Spinal cord (tissue), 10 donors: Measurements from ENCODE around the gene AQP1. TPM values are rescaled to one million over a fixed set of nuclear protein-coding genes. Genes with fewer than 3 reads are reported as not detected.

Experiments used
- DNase-seq, 6 donors: peaks; one replicate each; pipeline versions ENCODE4 v3.0.0 to v3.0.0-alpha.2; 2013 to 2015; ENCODE audit warnings: low spot score in 6 of 6, low read depth in 4 of 6
- H3K27ac ChIP-seq: one replicate; pipeline ENCODE4 v1.5.1; 2013; ENCODE audit warnings: low read depth, low read length, control low read depth
- H3K27me3 ChIP-seq: one replicate; pipeline ENCODE4 v1.6.1; 2013; ENCODE audit warnings: low read length; ENCODE audit not compliant: control insufficient read depth, insufficient read depth
- H3K36me3 ChIP-seq: one replicate; pipeline ENCODE4 v1.6.1; 2013; ENCODE audit warnings: low read length; ENCODE audit not compliant: control insufficient read depth, insufficient read depth
- H3K4me1 ChIP-seq: one replicate; pipeline ENCODE4 v1.6.1; 2013; ENCODE audit warnings: low read length; ENCODE audit not compliant: control insufficient read depth, insufficient read depth
- H3K4me3 ChIP-seq: one replicate; pipeline ENCODE4 v1.5.1; 2013; ENCODE audit warnings: low read depth, low read length, control low read depth
- H3K9me3 ChIP-seq: one replicate; pipeline ENCODE4 v1.6.1; 2013; ENCODE audit warnings: low read length; ENCODE audit not compliant: control insufficient read depth, insufficient read depth
- WGBS: methylation state at CpG from one replicate; pipeline ENCODE4 v1.1.5; 2013; ENCODE audit warnings: missing lambda C conversion rate; ENCODE audit not compliant: insufficient coverage; 5-methylcytosine and 5-hydroxymethylcytosine counted together
- polyA plus RNA-seq, 2 donors: library from polyadenylated mRNA; unstranded; fragments of 120-200 nt; gene quantifications; one replicate each; pipeline ENCODE4 v1.2.1, GENCODE V29; 2013; ENCODE audit not compliant: insufficient read length in 2 of 2
- total RNA-seq, 2 donors: library from RNA; depleted of rRNA in 1 of 2; stranded (reverse); fragments of 120-200 nt in 1 of 2; fragments of >200 nt in 1 of 2; gene quantifications; one replicate each; pipeline versions ENCODE4 v1.2.3 to v1.2.4, GENCODE V29; 2013 to 2014
- donor health status: healthy.

Gene AQP1
- total and polyA plus RNA-seq, 4 donors: 64.4 to 120 (median 89.7) TPM

- Histone ChIP-seq H3K27ac (no peak overlapping the region), H3K4me1 (peaks cover 18% of the 10 kb centered on the region), H3K4me3 (no peak overlapping the region), H3K27me3 (no peaks in the 10 kb centered on the region), H3K9me3 (no peaks in the 10 kb centered on the region), H3K36me3 (peaks cover 17% of the 10 kb centered on the region)
- no peak for DNase-seq
- WGBS: 76% methylated on average over 9 of the region's 10 CpGs
Measured at GRCh38 chr7:30870821-30871518, 40.7 kb upstream of the AQP1 start.

- Histone ChIP-seq H3K27ac (no peak overlapping the region), H3K36me3 (peaks cover 15% of the 10 kb centered on the region), H3K27me3 (no peaks in the 10 kb centered on the region), H3K4me3 (no peak overlapping the region), H3K9me3 (no peaks in the 10 kb centered on the region), H3K4me1 (peaks cover 18% of the 10 kb centered on the region)
- DNase-seq: no peak
- 97% methylated on average over 4 of the region's 5 CpGs for WGBS
Measured at GRCh38 chr7:30871655-30872054, 40.0 kb upstream of the AQP1 start.

DNA sequence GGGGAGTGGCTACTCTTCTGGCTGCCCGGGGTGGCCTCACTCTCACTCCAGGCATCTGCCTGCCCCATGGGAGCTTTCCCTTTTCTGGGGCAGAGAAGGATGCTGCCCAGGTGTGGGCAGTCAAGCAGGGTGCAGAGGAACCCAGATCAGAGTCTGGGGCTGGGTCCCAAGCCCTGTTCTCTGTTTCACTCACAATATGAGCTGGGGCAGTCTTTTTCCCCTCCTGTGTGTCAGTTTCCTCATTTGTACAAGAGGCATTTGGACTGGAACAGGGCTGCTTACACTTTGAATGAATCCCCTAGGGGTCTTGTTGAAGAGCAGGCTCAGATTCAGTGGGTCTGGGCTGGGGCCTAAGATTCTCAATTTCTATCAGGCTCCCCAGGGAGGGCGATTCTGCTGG lies 38.4 kb upstream of the AQP1 start:
- no peaks in the 10 kb centered on the region for H3K9me3 ChIP-seq
- H3K27ac ChIP-seq: no peak overlapping the region
- DNase-seq: no peak
- no peak overlapping the region for H3K4me3 ChIP-seq
- H3K27me3 ChIP-seq: no peaks in the 10 kb centered on the region
- H3K4me1 ChIP-seq: peaks cover 18% of the 10 kb centered on the region
- peaks cover 17% of the 10 kb centered on the region for H3K36me3 ChIP-seq
- 100% methylated on average over 2 of the region's 2 CpGs for WGBS

DNA sequence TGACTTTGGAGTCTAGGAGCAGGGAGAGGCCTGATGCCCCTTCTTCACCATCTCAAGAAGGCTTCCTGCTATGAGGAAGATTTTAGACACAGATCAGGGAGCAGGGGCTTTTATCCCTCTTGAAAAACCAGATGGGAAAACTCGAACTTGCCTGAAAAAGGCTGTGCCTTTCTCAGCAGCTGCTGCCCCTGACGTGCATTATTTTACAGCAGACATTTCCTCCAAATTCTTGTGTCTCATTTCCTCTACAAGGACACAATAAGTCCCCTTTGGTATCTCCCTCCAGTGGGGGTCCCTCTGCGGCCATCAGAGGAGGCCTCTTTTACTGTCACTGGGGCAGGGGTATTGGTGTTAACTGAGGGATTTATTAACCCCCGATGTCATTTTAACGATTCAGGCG lies 38.0 kb upstream of the AQP1 start:
- 58% methylated on average over 4 of the region's 6 CpGs for WGBS

DNA sequence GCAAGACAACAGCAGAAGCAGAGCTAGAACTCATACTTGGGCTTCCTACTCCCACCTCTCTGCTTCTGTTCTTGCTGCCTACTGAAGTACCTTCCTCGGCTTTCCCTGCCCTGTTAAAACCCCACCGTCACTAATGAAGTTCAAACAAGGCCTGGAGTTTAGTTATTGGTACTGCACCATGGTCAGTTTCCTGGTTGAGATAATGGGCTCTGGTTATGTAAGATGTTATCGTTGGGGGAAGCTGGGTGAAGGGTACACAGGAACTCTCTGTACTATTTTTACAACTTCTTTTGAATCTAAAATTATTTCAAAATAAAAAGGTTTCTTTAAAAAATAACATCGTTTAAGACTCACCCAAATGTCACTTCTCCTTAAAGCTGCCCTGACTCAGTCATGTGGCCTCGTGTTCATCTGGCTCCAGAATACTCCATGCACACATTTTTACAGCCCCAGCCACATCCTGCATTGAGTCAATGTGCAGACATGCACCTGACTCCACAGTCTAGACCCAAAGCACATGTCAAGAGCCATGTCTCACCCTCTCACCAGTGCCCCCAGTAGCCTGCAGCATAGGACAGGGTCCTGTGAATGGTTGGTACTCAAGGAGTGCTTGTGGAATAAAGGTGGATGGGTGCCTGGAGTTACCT lies 36.9 kb upstream of the AQP1 start:
- Histone ChIP-seq H3K27me3 (no peaks in the 10 kb centered on the region), H3K9me3 (no peaks in the 10 kb centered on the region), H3K27ac (no peak overlapping the region), H3K4me1 (peaks cover 15% of the 10 kb centered on the region), H3K36me3 (peaks cover 17% of the 10 kb centered on the region), H3K4me3 (no peak overlapping the region)
- 90% methylated on average over 2 of the region's 5 CpGs for WGBS
- no peak for DNase-seq

More for the DNA sequence above, 38.0 kb upstream of the AQP1 start:
- no peak for DNase-seq
- Histone ChIP-seq H3K4me3 (no peak overlapping the region), H3K4me1 (peaks cover 18% of the 10 kb centered on the region), H3K36me3 (peaks cover 17% of the 10 kb centered on the region), H3K27me3 (no peaks in the 10 kb centered on the region), H3K27ac (no peak overlapping the region), H3K9me3 (no peaks in the 10 kb centered on the region)

DNA sequence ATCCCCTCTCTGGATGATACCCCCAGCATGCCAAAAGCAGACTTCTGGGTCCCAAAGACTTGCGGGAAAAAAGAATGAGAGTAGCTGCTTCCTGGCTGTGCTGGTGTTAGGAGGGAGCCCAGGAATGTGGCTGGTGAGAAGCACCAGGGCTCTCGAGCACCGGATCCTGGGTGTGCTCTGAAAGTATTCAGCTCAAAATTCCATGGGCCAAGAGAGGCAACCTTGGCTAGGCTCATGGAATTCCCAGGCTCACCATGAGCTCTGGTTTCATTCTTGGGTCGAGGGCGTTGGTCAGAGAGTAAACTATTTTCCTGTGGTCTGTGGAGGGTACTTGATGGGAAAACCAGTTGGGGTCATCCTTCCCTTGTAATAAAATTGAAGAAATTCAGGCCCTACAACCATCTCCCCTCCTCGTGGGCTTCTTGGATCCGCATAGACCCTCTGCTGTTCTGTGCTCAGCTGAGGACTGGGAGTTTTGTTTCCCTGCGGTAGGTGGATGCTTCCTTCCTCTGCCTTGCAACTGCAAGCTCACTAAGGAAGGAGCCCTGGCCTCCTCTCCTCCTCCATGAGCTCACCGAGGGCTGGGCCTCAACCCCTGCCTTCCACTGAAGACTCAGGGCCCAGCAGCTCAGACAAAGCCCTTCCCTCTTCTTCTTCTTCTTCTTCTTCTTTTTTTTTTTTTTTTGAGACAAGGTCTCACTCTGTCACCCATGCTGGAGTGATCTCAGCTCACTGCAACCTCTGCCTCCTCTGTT lies 34.5 kb upstream of the AQP1 start:
- no peak for DNase-seq
- no peaks in the 10 kb centered on the region for H3K9me3 ChIP-seq
- no peak overlapping the region for H3K4me3 ChIP-seq
- 83% methylated on average over 7 of the region's 9 CpGs for WGBS
- H3K4me1 ChIP-seq: peaks cover 5% of the 10 kb centered on the region
- H3K27me3 ChIP-seq: no peaks in the 10 kb centered on the region
- peaks cover 14% of the 10 kb centered on the region for H3K36me3 ChIP-seq
- no peak overlapping the region for H3K27ac ChIP-seq

- WGBS: 88% methylated on average over 5 of the region's 5 CpGs
- H3K9me3 ChIP-seq: no peaks in the 10 kb centered on the region
- no peak for DNase-seq
- no peak overlapping the region for H3K27ac ChIP-seq
- H3K4me1 ChIP-seq: peaks cover 4% of the 10 kb centered on the region
- H3K36me3 ChIP-seq: peaks cover 7% of the 10 kb centered on the region
- H3K27me3 ChIP-seq: no peaks in the 10 kb centered on the region
- H3K4me3 ChIP-seq: no peak overlapping the region
Measured at GRCh38 chr7:30877993-30878392, 33.7 kb upstream of the AQP1 start.

DNA sequence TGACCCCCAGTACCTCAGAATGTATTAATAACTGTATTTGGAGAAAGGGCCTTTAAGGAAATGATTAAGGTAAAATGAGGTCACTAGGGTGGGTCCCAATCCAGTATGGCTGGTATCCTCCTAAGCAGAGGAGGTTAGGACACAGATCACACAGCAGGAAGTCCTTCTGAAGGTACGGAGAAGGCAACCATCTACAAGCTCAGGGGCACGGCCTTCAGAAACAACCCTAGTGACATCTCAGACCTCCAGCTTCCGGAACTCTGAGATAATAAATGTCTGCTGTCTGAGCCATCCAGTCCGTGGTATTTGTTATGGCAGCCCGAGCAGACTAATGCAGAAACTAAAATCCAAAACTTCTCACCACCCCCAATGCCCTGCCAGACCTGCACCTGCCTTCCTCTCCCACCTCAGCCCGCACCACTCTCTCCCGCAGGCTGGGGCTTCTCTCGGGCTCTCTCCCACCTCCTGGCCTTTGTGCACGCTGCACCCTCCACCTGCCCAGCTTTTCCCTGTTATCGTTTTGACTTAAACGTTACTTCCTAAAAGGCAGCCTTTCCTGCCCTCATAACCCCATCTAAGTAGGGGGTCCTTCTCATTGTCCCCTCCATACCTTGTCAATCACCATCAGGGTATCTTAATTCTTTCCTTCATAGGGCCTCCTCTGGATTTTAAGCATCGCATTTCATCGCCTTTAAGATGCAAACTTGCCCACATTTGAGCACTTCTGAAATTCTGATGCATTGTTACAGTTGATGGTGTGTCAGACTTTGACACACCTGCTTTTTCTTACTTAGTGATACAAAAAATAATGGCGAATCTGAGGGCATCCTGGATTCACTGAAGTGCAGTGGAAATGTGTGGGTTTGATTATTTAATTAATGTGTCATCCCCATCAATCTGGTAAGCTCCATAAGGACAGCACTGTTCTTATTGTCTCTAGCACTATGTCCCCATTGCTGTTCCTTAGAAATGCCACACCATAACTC lies 32.2 kb upstream of the AQP1 start:
- no peak overlapping the region for H3K27ac ChIP-seq
- no peak overlapping the region for H3K4me3 ChIP-seq
- 65% methylated on average over 11 of the region's 14 CpGs for WGBS
- peaks cover 17% of the 10 kb centered on the region for H3K36me3 ChIP-seq
- no peaks in the 10 kb centered on the region for H3K27me3 ChIP-seq
- peaks cover 4% of the 10 kb centered on the region for H3K4me1 ChIP-seq
- no peaks in the 10 kb centered on the region for H3K9me3 ChIP-seq
- DNase-seq: no peak

DNA sequence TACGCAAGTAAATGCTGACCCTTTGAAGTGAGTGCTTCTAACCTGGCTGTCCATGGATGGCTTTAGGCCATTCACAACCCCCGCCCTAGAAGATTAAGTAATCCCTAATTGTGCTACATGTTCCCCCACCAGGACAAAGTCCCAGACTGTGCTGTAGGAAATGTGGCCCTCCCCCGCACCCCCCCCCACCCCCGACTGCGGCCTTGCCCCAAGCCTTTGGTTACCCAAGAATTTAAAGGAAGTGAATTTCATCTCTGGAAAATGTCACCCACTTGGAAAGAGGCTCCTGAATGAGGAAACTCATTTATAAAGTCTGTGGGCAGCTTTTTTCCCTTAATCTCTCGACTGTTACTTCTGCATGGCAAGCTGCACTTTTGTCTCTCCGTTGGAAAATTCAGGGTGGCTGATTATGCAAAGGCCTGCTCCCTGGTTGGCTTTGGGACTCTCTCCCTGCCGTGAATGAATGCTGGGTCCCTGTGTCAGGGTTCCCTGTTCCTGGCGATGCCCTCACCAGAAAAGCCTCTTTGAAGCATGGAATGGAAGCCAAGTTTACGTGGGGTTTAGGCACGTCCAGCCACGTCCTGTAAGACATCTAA lies 31.4 kb upstream of the AQP1 start:
- 27% methylated on average over 4 of the region's 12 CpGs for WGBS
- H3K4me1 ChIP-seq: peaks cover 4% of the 10 kb centered on the region
- H3K27ac ChIP-seq: no peak overlapping the region

More for the DNA sequence above, 31.4 kb upstream of the AQP1 start:
- Histone ChIP-seq H3K9me3 (no peaks in the 10 kb centered on the region), H3K36me3 (peaks cover 16% of the 10 kb centered on the region), H3K27me3 (no peaks in the 10 kb centered on the region), H3K4me3 (no peak overlapping the region)
- DNase-seq: no peak
